ENCODE data around the gene SAMM50.
"Not testable (repeated sequence)": the region's sequence is repeated elsewhere in the genome, so short reads cannot be mapped to it uniquely, and the experiment has no call there.

SAMM50 gene

DNA sequence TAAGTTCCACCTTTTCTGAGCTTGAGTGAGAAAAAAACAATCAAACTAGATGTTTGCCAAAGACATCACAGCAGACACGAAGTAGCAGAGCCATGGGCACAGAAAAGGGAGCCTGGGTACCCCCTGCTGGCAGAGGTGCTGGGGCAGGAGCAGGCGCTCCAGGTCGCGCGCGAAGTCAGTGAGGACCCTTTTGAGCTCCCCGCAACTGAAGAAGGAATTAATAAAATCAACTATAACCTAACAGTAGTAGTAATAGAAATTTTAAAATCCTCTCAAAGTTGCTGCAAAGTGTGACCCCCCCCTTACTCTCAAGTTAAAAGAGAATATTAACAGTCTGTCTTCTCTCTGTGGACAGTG is 48.8 kb downstream of the SAMM50 start:
- DNase-seq, result no peak

DNA sequence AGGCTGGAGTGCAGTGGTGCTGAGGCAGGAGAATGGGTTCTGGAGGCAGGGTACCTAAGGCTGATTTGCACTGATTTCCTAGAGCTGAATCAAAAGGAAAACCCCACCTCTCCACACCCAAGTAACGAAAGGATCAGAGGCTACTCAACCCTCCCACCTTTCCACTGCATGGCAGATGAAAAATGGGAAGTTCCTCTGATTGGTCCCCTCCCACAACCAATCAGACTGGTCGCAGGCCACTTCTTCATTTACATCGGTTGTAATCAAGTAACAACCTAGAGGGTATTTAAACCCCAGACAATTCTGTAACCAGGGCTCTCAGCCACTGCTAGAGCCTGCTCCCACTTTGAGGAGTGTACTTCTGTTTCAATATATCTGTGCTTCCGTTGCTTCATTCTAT is 50.3 kb downstream of the SAMM50 start:
- no peak for DNase-seq

DNA sequence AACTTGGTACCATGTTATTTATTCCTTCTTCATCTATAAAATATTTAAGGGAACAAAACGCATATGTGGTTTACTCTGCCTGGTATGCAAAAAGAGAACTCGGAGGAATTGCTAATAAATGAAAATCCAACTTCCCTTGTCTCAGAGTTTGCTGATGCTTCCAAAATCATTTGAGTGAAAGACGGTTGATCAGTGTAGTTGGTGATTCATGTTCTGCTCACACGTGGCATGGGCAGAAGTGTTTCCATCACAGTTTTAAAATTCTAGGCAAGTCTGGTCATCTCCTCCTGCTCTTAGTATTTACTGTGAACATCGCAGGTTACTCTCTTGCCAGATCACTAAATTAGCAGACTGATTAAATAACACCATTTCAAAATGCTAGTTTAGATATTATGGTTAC is 56.9 kb downstream of the SAMM50 start:
- no peak for DNase-seq

DNA sequence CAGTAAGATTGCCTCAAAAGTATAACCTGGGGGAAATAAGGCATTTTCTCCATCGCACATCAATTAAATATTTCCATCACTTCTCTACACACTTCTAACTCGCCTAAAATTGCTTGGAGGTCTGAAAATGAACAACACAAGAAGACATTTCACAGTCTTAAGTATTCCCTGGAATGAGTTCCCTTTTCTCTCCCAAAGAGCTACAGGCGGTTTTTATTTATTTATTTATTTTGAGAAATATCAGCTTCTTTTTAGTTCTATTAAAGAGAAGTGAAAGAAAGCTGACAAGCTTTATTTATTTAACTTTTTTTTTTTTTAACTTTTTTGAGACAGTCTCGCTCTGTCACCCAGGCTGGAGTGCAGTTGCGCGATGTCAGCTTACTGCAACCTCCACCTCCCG is 57.3 kb downstream of the SAMM50 start:
- DNase-seq, result no peak

DNA sequence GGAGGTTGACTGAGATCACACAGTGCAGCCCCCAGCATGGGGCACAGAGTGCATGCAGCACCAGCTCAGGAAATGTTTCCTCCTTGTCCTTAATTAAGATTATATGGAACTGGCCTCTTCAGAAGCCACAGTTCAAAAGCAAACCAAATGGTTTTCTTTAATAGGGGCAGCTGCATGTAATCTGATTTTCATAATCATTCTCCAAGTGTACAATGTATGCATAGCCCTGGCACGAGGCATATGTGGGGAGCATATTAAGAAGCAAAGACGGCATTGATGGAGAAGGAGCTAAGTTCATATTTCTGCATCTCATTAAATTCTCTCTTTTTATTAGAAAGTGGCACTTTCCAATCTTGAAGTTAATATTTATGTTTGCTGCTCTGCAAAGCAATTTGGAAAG is 59.0 kb downstream of the SAMM50 start:
- no peak for DNase-seq

DNA sequence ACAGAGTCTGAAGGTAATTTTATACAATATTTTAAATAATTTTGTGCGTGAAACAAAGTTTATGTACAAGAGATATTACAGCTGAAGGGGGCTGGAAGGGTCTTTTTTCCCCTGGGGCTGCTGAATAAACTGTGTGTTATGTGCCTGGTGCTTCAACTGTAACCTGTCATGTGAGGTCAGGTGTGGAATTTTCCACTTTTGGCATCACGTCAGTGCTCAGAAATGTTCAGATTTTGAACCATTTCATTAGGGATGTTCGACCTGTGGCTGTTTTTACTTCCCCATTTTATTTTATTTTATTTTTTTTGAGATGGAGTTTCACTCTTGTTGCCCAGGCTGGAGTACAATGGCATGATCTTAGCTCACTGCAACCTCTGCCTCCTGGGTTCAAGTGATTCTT is 61.3 kb downstream of the SAMM50 start:
- DNase-seq, result not testable (repeated sequence)

DNA sequence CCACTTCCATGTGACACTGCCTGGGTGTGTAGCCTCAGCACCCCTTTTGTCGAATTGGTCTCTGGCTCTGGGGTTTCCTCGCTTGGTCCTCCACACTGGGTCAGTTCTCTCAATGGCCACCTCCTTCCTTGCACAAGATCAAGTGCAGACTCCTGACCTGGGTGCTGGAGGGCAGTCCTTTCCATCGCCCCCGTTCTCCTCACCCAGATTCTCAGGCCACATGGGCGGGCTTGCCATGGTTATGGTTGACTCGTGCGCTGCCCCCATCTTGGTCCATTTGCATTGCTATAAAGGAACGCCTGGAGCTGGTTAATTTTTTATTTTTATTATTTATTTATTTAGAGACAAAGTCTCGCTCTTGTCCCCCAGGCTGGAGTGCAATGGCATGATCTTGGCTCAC is 63.4 kb downstream of the SAMM50 start:
- DNase-seq, result no peak

DNA sequence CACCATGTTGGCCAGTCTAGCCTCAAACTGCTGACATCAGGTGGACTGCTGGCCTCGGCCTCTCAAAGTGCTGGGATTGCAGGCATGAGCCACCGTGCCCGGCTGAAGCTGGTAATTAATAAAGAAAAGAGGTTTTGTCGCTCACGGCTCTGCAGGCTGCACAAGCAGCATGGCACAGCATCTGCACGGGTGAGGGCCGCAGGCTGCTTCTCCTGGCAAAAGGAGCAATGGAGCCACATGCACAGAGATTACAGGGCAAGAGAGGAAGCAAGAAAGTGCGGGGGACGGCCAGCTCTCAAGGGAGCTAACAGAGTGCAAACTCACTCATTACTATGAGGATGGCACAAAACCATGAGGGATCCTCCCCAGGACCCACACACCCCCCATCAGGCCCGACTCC is 64.2 kb downstream of the SAMM50 start:
- DNase-seq, result no peak

DNA sequence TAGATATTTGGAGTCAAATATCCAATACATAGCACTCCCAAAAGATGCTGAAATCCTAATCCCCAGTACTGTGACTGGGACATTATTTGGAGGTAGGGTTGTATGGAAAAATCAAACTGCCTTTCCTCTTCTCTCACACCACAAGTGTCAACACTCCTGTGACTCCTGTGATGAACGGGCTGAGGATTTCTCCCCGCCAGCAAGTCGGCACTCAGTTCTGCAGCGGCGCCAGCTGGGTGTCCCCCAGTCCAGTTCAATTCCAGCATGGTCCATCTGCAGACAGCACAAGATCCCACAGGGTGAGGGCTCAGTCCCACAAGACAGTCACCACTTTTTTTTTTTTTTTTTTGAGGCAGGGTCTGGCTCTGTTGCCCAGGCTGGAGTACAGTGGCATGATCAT is 64.6 kb downstream of the SAMM50 start:
- DNase-seq, result no peak

DNA sequence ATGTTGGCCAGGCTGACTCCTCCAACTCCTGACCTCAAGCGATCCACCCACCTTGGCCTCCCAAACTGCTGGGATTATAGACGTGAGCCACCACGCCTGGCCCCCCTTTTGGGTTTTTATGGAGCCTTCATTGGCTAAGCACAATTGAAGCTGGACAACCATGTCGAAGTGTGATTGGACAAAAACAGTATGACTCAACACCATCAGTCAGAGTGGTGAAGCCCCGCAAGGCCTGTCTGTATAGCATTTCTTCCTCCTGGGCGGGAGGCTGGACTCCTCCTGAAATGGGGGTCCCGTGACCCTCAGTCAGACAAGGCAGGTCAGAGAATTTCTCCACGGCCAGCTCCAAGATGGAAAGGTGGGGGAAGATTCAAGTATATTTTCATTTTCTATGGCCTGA is 65.7 kb downstream of the SAMM50 start:
- DNase-seq, result no peak

DNA sequence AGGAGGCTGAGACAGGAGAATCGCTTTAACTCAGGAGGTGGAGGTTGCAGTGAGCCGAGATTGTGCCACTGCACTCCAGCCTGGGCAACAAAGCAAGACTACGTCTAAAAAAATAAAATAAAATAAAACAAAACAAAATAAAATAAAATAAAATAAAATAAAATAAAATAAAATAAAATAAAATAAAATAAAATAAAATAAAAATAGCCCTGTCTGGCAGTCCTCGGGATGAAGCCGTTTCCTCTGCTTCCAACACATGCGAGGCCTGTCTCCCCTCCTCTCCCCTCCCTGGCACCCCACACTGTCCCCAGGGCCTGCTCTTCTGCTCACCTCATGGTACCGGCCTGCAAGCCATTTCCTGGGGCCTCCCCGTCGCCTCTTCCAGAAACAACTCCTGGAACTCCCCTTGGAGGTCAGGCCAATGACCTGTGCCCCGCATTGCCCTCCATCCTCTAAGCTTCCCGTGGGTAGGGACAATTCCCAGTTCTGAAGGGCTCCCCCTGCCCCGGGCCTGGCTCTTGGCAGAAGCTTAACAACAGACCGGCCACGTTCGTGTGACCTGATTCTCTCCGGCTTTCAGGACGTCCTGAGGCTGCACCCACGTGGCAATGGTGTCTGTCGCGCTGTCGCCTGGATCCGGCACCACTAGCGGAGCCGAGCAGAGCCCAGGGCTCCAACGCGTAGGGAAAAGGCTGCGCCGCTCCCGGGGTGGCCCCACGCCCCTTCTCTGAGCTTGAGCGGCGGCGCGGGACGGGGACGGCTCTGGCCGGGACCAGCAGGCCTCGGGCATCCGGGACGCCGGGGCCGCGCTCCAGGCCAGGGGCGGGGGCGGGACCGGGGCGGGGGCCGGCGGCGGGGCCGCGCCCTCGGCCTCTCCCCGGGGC is 68.4 kb downstream of the SAMM50 start:
- no peak for DNase-seq

DNA sequence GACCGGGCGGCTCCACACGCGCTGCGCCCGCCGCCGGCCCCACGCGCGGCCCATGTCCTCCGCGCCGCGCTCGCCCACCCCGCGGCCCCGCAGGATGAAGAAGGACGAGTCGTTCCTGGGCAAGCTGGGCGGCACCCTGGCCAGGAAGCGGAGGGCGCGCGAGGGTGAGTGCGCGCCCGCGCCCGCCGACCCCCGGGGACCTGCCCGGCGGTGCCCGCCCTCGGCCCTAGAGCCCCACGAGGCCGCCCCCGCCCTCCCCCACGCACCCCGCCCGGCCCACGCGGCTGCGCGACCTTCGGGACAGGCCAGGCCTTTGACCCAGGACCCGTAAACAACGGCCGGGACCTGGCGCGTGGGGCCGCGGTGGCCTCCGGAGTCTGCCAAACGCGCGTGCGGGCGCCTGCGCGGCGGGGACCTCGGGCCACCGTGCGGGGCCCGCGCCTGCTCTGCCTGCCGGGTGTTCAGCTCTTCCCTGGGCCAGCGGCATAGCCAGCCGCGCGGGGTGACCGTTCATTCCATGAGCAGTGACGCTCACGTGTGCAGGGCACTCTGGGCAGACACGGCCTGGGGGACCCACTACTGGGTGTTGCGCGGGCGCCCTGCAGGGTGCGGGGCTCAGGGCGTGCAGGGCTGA is 69.2 kb downstream of the SAMM50 start, which contains the start of gene PARVB:
Gene PARVB, plus strand, starts transcription at position 15 of the 634 bp plus-strand sequence. Its CDS starts 38 bp downstream, at position 53.
- DNase-seq, result no peak

DNA sequence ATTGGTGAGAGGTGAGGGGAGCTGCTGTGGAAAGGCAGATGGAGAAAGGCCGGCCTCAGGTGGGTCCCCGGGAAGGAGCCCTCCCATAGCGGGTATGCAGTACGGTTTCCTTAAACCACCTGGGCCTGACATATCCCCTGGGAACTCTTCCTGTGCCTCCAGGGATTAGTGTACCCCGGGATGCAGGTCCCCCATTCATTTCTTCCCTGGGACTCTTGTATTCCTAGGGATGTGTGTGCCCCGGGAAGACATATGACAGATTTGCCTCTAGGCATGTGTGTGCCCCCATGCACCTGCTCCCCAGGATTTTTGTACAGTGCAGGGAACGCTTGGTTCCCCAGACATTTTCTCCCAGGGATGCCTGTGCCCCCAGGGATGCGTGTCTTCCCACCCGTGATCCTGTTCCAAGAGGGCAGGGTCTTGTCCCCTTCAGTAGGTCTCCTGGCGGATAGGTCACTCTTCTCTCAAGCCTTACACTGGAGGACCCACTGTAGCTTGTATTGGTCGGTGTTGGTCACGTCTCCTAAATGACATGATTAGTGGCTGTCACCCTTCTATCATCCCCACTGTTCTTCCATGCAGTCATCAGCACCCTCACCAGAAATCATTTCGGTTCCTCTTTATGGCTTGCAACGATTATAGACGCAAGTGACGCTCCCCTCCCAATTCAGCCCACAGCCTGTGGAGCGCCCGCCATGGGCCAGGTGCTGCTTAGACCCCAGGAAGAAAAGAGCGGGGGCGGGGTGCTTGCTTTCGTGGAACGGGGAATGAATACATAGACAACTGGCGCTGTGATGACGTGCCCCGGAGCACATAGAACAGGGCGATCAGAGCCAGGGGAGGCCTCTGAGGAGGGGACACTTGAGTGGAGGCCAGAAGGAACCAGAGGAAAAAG is 70.2 kb downstream of the SAMM50 start:
- DNase-seq, result no peak

DNA sequence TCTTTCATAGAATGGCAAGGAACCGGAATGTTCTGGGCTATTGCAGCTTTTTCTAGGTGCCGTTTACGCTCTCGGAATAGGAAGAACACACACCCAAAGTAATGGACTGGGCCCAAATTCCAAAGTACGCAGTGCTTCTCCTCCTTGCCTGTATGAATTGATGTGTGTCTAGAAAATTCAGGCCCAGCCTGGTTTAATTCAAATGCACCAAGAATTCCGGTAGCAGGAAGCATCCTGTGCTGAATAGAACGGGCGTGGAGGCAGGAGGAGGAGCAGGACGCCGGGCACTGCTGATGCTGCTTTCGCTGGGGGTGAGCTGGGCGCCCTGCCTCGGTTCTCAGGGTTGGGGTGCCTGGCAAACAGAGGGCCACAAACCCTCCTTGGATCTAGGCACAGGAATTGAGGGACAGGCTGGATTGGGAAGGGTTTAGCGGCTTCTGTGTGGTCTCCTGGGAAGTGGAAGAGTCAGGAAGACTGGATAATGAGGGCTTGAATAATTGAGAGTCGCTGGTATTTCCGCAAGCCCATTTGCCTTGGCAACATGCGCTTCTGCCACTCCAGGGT is 70.9 kb downstream of the SAMM50 start:
- no peak for DNase-seq

DNA sequence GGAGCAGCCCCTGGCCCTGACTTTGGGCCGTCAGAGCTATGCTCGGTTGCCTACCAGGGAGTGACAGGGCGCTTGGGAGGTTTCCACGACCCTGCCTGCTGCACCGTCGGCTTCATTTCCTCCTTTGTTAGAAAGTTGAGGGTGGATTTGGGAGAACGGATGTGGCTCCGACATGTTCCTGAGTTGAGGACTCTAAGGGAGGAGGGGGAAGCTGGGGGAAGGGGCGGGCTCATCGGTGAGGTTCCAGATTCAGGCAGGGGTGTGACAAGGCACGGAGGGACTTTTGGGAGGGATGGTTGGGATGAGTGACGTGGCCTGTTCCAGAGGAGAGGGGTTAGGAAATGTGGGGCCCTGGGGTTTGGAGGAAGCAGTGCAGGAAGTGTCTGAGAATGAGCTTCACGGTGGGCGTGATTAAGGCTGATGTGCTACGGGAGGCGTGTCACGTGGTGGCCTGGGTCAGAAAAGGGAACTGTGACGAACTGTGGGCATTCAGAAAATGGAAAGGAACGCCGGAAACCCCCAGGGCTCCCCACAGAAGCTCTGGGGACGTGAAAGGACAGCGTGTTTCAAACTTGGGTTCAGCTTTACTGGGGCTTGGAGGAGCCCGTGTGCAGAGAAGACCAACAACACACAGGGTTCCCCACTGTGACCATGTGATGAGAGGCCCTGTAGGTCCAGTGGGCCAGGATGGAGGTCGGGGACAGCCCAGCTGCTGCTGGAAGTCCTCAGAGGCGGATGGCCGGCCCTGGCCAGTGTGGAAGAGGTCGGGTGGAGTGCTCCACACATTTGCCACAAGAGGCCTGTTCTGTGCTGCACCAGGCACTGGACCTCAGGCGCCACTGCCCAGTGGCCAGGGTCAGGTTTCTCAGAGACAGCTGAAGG is 71.6 kb downstream of the SAMM50 start:
- DNase-seq, result no peak

DNA sequence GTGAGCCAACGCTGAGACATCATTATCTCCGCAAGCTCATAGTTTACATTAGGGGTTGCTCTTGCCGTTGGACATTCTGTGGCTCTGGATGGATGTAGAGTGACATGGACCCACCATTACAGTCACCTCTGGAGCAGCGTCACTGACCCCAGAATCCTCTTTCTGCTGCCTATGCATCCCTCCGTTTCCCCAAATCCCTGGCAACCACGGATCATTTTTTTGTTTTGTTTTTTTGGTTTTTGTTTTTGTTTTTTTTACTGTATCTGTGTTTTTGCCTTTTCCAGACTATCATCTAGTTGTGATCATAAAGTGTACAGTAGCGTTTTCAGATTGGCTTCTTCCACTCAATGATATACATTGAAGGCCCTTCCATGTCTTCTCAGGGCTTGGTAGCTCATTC is 72.8 kb downstream of the SAMM50 start:
- no peak for DNase-seq

DNA sequence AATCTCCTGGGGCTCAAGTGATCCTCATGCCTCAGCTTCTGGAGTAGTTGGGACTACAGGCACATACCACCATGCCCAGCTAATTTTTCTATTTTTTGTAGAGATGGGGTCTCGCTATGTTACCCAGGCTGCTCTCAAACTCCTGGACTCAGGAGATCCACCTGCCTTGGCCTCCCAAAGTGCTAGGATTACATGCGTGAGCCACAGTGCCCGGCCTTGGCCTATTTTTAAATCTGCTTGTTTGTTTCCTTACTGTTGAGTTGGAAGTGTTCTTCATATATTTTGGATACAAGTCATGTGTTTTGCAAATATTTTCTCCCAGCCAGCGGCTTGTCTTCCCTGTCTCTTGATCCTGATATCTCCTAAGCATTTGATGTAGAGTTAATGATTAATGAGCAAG is 73.8 kb downstream of the SAMM50 start:
- DNase-seq, result no peak

DNA sequence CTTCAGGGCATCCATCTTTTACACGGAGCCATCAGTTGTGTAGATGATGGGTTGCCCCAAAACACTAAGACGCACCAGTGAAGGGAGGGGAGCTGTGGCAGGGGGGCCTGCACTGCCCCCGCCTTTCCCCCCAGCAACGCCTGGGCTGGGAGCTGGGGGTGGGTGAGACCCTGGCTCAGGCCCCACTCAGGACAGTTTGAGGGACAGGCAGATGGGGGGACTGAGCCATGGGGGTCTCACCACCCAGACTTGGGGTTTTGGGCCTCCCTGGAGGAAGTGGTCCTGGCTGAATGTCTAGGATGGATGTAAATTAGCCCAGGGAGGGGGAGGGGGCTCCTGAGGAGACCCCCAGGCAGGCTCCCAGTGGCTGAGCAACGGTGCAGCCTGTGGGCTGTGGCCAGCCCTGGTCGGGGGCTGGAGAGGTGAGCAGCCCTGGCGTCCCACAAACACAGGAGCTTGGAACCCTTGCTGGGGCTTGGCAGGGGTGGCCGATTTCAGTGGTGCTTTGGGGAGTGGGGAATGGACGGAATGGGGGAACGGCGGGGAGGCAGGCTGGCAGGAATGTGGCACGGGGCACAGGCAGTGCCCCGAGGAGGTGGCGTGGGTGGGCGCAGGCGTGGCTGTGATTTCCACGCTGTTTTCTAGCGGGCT is 74.9 kb downstream of the SAMM50 start:
- no peak for DNase-seq

DNA sequence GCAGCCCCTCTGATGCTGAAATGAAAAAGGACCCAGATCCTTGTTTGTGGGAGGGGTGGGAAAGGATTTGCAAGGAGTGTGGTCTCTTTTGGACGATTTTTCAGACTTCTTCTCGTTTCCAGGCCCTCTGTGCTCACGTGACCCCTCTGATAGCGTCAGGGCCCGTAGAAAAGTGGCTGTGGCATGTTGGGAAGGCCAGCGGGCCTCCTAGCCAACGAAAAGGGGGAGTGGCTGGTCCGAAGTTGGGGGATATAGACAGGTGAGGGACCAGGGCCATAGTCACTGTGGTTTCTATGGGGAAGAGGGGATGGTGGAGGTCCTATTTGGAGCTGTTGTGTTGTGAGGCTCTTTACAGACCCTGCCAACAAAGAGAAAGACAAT is 75.5 kb downstream of the SAMM50 start:
- DNase-seq, result no peak

DNA sequence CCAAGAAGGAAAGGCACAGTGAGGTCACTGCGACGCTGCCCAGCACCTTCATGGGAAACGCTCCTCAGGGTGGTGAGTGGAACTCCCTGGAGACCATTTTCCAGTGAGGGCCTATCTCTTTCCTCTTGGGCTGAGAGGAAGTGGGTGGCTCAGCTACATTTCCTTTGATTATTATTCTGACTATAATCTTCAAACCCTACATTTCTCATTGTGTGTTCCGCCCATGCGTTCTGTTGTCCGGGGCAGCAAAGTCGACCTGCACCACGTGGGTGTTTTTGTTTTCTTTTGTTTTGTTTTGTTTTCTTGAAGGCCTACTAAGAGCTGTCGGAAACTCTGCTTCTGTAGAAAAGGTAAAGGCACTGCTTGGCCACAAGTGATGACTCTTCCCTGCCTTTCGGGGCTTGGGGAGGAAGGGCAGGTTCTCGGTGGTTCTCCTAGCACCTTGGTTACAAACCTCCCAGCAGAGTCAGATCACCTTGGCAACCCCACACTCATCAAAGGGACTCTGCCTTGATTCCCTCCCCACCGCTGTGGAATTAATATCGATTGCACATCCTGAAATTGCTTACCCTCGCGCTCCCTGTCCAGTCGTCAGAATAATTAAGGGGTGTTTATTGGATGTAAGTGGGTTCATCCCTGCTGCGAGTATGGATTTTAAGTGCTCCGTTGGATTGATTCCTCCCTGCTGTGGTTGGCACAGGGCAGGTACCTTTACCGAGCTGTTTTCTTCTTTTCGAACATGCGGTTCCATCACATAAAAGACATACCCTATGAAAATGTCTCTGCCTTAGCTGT is 76.1 kb downstream of the SAMM50 start:
- no peak for DNase-seq
